ENCODE results near the gene PDE4D. TPM values are rescaled to one million over a fixed set of nuclear protein-coding genes. Genes with fewer than 3 reads are reported as not detected.

PDE4D gene
- total and polyA plus RNA-seq, 2 of the 4 experiments (the other 2 are of a cell fraction), result 1.4 to 7.9 TPM

DNA sequence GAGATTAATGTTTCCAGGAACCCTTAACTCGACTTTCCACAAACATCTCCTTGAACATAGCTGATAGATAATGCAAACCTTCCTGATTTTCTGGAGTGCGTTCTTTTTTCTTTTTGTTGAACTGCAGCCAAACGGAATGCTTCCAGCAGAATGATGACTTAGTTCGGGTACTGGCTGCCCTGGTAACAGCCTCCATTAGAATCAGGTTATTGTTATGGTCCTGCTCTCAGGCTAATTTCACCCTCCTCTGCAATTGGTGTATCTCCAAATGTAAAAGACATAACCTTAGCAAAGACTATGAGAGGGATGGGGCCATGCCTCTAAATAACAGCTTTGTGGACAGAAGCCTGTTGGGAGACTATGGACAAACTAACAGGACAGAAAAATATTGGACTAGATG, 116.5 kb downstream of the PDE4D start:
- Histone ChIP-seq H4K8ac (ENCODE audit: low read depth in 2 of 2, low read length in 2 of 2) (no peak overlapping the region), H3K23ac (ENCODE audit: low read depth, low read length) (no peak overlapping the region), H3K27ac (ENCODE audit: insufficient read depth, low read length) (no peak overlapping the region), H3K56ac (ENCODE audit: extremely low read depth, insufficient read depth, low read length) (no peak overlapping the region), H3K9ac (ENCODE audit: low read depth, low read length) (no peak overlapping the region), H2AK9ac (replicated peaks; ENCODE audit: low read depth, low read length, poor library complexity) (no peak overlapping the region), H2BK120ac (ENCODE audit: low read depth, low read length) (no peak overlapping the region), H3K14ac (replicated peaks; ENCODE audit: low read depth, low read length) (no peak overlapping the region), H3K4me3 (ENCODE audit: insufficient read depth, low read depth, low read length) (no peak overlapping the region), H2BK5ac (ENCODE audit: low read depth, low read length, poor library complexity, severe bottlenecking) (no peak overlapping the region), H3K4me2 (ENCODE audit: low read depth, low read length) (no peak overlapping the region), H3K4me1 (ENCODE audit: control insufficient read depth, insufficient read depth, low read length) (no peaks in the 10 kb centered on the region), H3K36me3 (ENCODE audit: control insufficient read depth, insufficient read depth, low read length) (no peaks in the 10 kb centered on the region), H4K5ac (ENCODE audit: low read depth, low read length) (no peak overlapping the region), H3K18ac (ENCODE audit: low read depth, low read length) (no peak overlapping the region), H3K9me3 (ENCODE audit: control insufficient read depth, insufficient read depth, low read length) (no peaks in the 10 kb centered on the region), H3K79me1 (ENCODE audit: low read depth in 1 of 2, low read length in 2 of 2) (no peaks in the 10 kb centered on the region), H2AK5ac (ENCODE audit: low read depth, low read length) (no peak overlapping the region), H4K91ac (ENCODE audit: insufficient read depth, low read depth, low read length) (no peak overlapping the region), H2BK20ac (ENCODE audit: low read depth, low read length) (no peak overlapping the region), H3K27me3 (ENCODE audit: control insufficient read depth, insufficient read depth, low read length) (no peaks in the 10 kb centered on the region), H2AFZ (replicated peaks; ENCODE audit: low read length, poor library complexity) (no peak overlapping the region), H2BK15ac (ENCODE audit: low read depth, low read length) (no peak overlapping the region), H3K4ac (ENCODE audit: low read depth, low read length) (no peak overlapping the region), H4K20me1 (ENCODE audit: insufficient read depth, low read length) (no peaks in the 10 kb centered on the region), H3K9me1 (ENCODE audit: insufficient read depth, low read length) (no peaks in the 10 kb centered on the region)
- POLR2A ChIA-PET (ENCODE audit: unreplicated experiment), result no interaction called here
- in situ Hi-C loops (cut with MboI; ENCODE audit: low sequenced_read_pairs), result loop anchor here (25.0 kb wide), 1 partner anchor 265 kb away; no protein-coding TSS in a partner anchor
- dilution Hi-C loops (cut with HindIII; ENCODE audit: low sequenced_read_pairs, unreplicated experiment), result no loop called here
- no TSS peak for BruUV-seq (replicated peaks)
- CTCF ChIA-PET, result interaction anchor here (0.6 kb wide), 3 partner anchors 38 to 639 kb away, joined by 3 to 4 read pairs (median 3); no protein-coding TSS in a partner anchor
- TF ChIP-seq BHLHE40 (IDR thresholded peaks at IDR 0.05; ENCODE audit: low read depth, low read length) (no peak), FOS (IDR thresholded peaks at IDR 0.05; ENCODE audit: low read depth, low read length) (no peak), CEBPB (IDR thresholded peaks at IDR 0.05; ENCODE audit: low read depth, low read length) (no peak), MXI1 (IDR thresholded peaks at IDR 0.05; ENCODE audit: borderline replicate concordance, low read depth, low read length) (no peak), RFX5 (IDR thresholded peaks at IDR 0.05; ENCODE audit: low read depth, low read length) (no peak), CHD1 (IDR thresholded peaks at IDR 0.05; ENCODE audit: low read depth, low read length) (no peak), NFE2L2 (IDR thresholded peaks at IDR 0.05; ENCODE audit: low read depth, low read length) (no peak), CTCF (conservative IDR thresholded peaks at IDR 0.05; ENCODE audit: low read depth, low read length) (no peak), MAZ (IDR thresholded peaks at IDR 0.05; ENCODE audit: borderline replicate concordance, low read depth, low read length) (no peak), SMC3 (IDR thresholded peaks at IDR 0.05; ENCODE audit: low read depth, low read length) (no peak), RCOR1 (IDR thresholded peaks at IDR 0.05; ENCODE audit: insufficient replicate concordance, low read length) (no peak), MAFK (IDR thresholded peaks at IDR 0.05; ENCODE audit: low read depth, low read length) (no peak), RAD21 (IDR thresholded peaks at IDR 0.05; ENCODE audit: low read length) (no peak), POLR2A (IDR thresholded peaks at IDR 0.05; ENCODE audit: low read depth, low read length) (no peak)
- TF ChIP-seq, protein P1, sequence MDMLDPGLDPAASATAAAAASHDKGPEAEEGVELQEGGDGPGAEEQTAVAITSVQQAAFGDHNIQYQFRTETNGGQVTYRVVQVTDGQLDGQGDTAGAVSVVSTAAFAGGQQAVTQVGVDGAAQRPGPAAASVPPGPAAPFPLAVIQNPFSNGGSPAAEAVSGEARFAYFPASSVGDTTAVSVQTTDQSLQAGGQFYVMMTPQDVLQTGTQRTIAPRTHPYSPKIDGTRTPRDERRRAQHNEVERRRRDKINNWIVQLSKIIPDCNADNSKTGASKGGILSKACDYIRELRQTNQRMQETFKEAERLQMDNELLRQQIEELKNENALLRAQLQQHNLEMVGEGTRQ (IDR thresholded peaks at IDR 0.05; ENCODE audit: low read depth, low read length), result no peak
- TF ChIP-seq, protein P2, sequence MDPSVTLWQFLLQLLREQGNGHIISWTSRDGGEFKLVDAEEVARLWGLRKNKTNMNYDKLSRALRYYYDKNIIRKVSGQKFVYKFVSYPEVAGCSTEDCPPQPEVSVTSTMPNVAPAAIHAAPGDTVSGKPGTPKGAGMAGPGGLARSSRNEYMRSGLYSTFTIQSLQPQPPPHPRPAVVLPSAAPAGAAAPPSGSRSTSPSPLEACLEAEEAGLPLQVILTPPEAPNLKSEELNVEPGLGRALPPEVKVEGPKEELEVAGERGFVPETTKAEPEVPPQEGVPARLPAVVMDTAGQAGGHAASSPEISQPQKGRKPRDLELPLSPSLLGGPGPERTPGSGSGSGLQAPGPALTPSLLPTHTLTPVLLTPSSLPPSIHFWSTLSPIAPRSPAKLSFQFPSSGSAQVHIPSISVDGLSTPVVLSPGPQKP (IDR thresholded peaks at IDR 0.05; ENCODE audit: borderline replicate concordance, low read depth, low read length), result no peak
- ATAC-seq (ENCODE audit: low read depth) (no peak), DNase-seq (no peak)
- WGBS, 2 experiments (ENCODE audit: extremely low coverage in 2 of 2, insufficient read length in 1 of 2), result no CpG with 5 or more reads among the region's 4 CpGs
- intact Hi-C loops (cut with micrococcal nuclease), result no loop called here

Measured in IMR-90 (cell line).